SK-N-MC (cell line): Measurements from ENCODE around the gene DHFR2.

Source experiments
- EZH2 ChIP-seq: fragments of 200-600 bp; sonication (generic); IDR thresholded peaks from one replicate; pipeline ENCODE4 v1.6.1; 2017; ENCODE audit warnings: antibody characterized with exemption
- POLR2AphosphoS5 ChIP-seq: IDR thresholded peaks from 2 replicates; pipeline ENCODE4 v1.6.1; 2012; ENCODE audit warnings: mild to moderate bottlenecking, low read depth, low read length, borderline replicate concordance

DNA sequence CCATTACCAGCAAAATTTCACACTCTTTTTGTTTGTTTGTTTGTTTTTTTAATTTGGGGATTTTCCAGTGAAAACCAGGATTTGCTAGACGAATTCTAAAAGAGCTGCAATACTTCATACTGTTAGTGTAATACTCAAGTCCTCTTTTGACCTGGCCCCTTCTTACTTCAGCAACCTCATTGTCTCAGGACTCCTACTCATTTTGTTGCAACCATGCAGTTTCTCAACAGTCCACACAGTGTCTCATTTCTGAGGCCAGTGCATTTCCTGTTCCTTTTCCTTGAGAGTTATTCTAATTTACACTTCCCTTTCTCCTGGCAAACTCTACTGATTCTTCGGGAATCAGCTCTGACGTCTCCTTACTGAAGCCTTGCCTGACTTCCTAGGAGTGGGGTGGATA, 35.7 kb upstream of the DHFR2 start:
- TF ChIP-seq POLR2AphosphoS5 = no peak
- no peak for TF ChIP-seq EZH2
